ENCODE measurements around the gene GNG7.
"Not testable (repeated sequence)": the region's sequence is repeated elsewhere in the genome, so short reads cannot be mapped to it uniquely, and the experiment has no call there.

The GNG7 gene

DNA sequence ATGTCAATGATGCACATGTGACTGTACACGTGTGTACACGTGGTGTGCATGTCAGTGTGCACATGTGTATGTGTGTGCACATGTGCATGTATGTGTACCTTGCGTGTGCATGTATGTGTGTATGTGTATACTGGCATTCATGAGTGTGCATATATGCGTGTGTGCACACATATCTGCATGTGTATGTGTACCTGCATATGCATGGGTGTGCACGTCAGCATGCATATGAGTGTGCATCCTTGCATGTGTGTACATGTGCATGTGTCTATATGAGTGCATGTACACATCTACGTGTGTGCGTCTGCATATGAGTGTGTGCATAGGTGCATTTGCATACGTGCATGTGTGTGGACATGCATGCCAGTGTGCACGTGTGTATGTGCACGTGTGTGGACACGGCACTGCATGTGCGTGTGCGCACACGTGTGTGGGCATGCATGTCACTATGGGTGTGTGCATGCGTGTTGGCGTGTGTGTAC, 178.1 kb downstream of the GNG7 start:
- H3K27ac ChIP-seq (ENCODE audit: low read depth, low read length): no peak overlapping the region
- no peaks in the 10 kb centered on the region for H3K36me3 ChIP-seq (ENCODE audit: insufficient read depth, low read length)
- H3K4me1 ChIP-seq (ENCODE audit: insufficient read depth, low read length): no peaks in the 10 kb centered on the region
- no peak overlapping the region for H3K9ac ChIP-seq (ENCODE audit: low read depth, low read length)
- no peaks in the 10 kb centered on the region for H3K9me3 ChIP-seq (ENCODE audit: insufficient read depth, low read depth, low read length)
- no peaks in the 10 kb centered on the region for H3K27me3 ChIP-seq (ENCODE audit: insufficient read depth, low read length)
- 93% methylated on average over 16 of the region's 16 CpGs for WGBS
- H3K4me3 ChIP-seq (ENCODE audit: low read length): no peak overlapping the region

DNA sequence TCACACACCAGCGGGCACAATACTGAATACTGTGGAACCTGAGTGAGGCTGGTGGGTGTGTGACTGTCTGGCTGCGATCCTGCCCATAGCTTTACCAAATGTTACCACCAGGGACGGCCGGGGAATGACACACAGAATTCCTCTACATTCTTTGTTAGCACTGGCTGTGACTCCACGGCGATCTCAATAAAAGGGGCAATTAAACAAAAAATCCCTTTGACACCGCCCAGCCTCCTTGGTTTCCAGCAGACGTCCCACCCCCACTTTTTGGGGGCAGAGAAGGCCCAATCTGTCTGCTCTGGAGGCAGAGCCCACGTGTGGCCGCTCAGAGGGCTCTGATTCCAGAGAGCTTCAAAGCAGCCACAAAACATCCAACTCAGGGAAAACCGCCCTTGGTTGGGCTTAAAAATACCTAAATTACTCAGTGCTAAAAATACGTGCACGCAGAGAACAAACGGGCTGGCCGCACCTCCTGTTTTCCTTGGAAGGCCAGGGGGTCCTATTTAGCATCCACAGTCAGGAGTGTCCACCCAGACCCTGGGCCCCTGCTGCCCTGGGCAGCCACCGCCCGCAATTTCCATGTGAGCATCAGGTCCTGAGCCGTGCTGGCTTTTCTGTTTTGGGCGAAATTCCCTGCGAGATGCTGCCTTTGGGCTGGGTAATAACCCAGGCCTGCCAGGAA, 178.7 kb downstream of the GNG7 start:
- Histone ChIP-seq H3K36me3 (ENCODE audit: insufficient read depth, low read length) (no peaks in the 10 kb centered on the region), H3K27ac (ENCODE audit: low read depth, low read length) (peak overlapping the region; percentile 66; the same call in 1 of the 2 replicates), H3K9me3 (ENCODE audit: insufficient read depth, low read depth, low read length) (no peaks in the 10 kb centered on the region), H3K27me3 (ENCODE audit: insufficient read depth, low read length) (no peaks in the 10 kb centered on the region), H3K4me3 (ENCODE audit: low read length) (no peak overlapping the region), H3K4me1 (ENCODE audit: insufficient read depth, low read length) (no peaks in the 10 kb centered on the region), H3K9ac (ENCODE audit: low read depth, low read length) (0 out of 2 replicates have a peak overlapping the region, but pooled peaks have one; percentile 5)
- 74% methylated on average over 20 of the region's 20 CpGs for WGBS

DNA sequence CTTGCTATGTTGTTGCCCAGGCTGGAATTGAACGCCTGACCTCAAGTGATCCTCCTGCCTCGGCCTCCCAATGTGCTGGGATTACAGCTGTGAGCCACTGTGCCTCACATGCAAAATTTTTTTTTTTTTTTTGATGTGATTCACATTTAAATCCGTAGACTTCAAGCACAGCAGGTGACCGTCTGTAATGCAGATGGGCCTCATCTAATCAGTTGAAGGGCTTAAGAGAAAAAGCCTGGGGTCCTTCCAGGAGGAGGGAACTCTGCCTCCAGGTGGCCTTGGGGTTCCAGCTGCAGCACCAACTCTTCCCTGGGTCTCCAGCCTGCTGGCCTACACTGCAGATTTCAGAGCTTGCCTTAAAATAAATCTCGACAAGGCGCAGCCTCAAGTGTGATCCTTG, 183.0 kb downstream of the GNG7 start:
- Histone ChIP-seq H3K36me3 (ENCODE audit: insufficient read depth, low read length) (no peaks in the 10 kb centered on the region), H3K27ac (ENCODE audit: low read depth, low read length) (no peak overlapping the region), H3K4me3 (ENCODE audit: low read length) (no peak overlapping the region), H3K27me3 (ENCODE audit: insufficient read depth, low read length) (no peaks in the 10 kb centered on the region), H3K9me3 (ENCODE audit: insufficient read depth, low read depth, low read length) (no peaks in the 10 kb centered on the region), H3K4me1 (ENCODE audit: insufficient read depth, low read length) (0 out of 2 replicates have a peak, but pooled peaks cover 4% of the 10 kb centered on the region), H3K9ac (ENCODE audit: low read depth, low read length) (no peak overlapping the region)
- WGBS: 82% methylated on average over 6 of the region's 6 CpGs

DNA sequence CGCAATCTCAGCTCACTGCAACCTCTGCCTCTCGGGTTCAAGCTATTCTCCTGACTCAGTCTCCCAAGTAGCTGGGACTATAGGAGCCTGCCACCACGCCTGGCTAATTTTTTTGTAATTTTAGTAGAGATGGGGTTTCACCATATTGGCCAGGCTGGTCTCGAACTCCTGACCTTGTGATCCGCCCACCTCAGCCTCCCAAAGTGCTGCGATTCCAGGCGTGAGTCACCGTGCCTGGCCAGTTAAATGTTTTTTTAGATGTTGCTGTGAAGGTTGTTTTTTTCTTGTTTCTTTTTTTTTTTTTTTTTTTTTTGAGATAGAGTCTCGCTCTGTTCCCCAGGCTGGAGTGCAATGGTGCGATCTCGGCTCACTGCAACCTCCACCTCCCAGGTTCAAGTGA, 183.6 kb downstream of the GNG7 start:
- 95% methylated on average over 10 of the region's 11 CpGs for WGBS
- not testable (repeated sequence) for H3K4me3 ChIP-seq (ENCODE audit: low read length); H3K36me3 ChIP-seq (ENCODE audit: insufficient read depth, low read length); H3K27ac ChIP-seq (ENCODE audit: low read depth, low read length); H3K27me3 ChIP-seq (ENCODE audit: insufficient read depth, low read length); H3K9ac ChIP-seq (ENCODE audit: low read depth, low read length); H3K4me1 ChIP-seq (ENCODE audit: insufficient read depth, low read length); H3K9me3 ChIP-seq (ENCODE audit: insufficient read depth, low read depth, low read length)

DNA sequence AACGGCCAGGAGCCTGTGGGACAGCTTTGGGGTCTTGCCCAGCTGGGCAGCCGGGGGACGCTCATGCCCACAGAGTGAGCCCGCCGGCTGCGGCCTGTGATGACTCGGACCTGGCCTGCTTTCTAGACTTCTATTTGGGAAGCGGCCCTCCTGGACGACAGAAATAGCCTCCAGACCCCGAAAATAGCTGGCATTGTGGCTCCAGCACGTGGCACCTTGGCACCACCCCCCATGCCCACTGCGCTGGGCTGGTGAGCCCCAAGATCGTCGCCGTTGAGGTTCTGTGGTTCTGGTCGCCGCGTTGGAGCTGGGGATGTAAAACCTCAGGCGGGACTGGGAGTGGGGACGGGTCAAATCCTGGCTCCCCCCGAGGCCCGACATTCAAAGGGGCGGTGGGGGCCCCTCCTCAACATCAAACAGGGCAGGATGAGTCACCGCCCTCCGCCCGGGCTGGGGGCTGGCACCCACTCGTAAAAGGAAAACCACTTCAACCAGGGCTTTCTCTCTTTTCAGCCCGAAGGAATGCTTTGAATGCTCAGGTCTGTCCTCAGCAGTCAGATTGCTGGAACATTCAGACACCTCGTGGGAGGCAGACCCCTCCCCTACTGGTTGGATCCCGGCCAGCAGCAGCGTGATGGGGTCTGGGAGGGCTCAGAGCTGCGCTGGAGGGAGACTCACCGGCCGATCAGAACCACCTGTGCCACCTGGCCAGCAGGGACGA, 184.5 kb downstream of the GNG7 start:
- no peak overlapping the region for H3K27ac ChIP-seq (ENCODE audit: low read depth, low read length)
- no peak overlapping the region for H3K4me3 ChIP-seq (ENCODE audit: low read length)
- no peak overlapping the region for H3K9ac ChIP-seq (ENCODE audit: low read depth, low read length)
- no peaks in the 10 kb centered on the region for H3K36me3 ChIP-seq (ENCODE audit: insufficient read depth, low read length)
- no peaks in the 10 kb centered on the region for H3K9me3 ChIP-seq (ENCODE audit: insufficient read depth, low read depth, low read length)
- H3K4me1 ChIP-seq (ENCODE audit: insufficient read depth, low read length): 0 out of 2 replicates have a peak, but pooled peaks cover 4% of the 10 kb centered on the region
- WGBS: 56% methylated on average over 35 of the region's 35 CpGs
- H3K27me3 ChIP-seq (ENCODE audit: insufficient read depth, low read length): no peaks in the 10 kb centered on the region

DNA sequence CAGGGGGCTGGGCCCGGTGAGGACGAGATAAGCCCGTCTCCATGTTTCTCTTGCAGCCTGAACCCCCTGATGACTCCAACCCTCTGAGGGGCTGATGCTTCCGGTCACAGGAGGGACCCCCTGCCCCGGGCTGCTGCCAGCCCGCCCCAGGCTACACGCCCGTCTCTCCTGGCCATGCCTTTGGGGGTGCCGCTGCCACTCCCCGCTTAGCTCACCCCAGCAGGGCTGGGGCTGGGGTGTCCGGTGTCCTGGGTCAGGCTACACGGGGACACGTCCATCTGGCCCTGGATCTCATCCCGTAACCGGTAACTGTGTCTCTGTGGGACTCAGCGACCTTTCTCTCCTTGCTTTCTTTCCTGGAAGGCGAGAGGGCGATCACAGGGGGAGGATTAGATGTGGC, 185.8 kb downstream of the GNG7 start:
- no peak overlapping the region for H3K9ac ChIP-seq (ENCODE audit: low read depth, low read length)
- H3K27ac ChIP-seq (ENCODE audit: low read depth, low read length): no peak overlapping the region
- no peaks in the 10 kb centered on the region for H3K36me3 ChIP-seq (ENCODE audit: insufficient read depth, low read length)
- 0 out of 2 replicates have a peak, but pooled peaks cover 4% of the 10 kb centered on the region for H3K4me1 ChIP-seq (ENCODE audit: insufficient read depth, low read length)
- no peaks in the 10 kb centered on the region for H3K9me3 ChIP-seq (ENCODE audit: insufficient read depth, low read depth, low read length)
- H3K27me3 ChIP-seq (ENCODE audit: insufficient read depth, low read length): no peaks in the 10 kb centered on the region
- 87% methylated on average over 18 of the region's 18 CpGs for WGBS
- no peak overlapping the region for H3K4me3 ChIP-seq (ENCODE audit: low read length)

DNA sequence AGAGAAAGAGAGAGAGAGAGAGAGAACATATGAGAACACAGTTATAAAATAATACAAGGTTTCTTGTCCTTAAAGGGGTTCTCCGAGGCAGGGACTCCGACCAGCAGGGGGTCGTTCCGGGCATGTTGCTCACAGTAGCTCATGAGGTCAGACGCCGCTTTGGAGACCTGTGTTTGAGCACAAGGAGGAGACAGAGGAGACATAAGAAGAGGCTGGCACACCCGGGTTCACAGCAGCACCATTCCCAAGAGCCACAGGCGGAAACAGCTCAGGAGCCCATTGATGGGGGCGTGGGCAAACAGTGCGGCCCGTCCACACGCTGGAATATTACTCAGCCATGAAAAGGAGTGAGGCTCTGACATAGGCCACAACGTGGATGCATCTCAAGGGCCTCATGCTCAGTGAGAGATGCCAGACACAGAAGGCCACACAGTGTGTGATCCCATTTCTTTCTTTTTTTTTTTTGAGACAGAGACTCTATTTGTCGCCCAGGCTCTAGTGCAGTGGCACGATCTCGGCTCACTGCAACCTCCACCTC, 187.4 kb downstream of the GNG7 start:
- Histone ChIP-seq H3K9ac (ENCODE audit: low read depth, low read length) (no peak overlapping the region), H3K36me3 (ENCODE audit: insufficient read depth, low read length) (no peaks in the 10 kb centered on the region), H3K27me3 (ENCODE audit: insufficient read depth, low read length) (no peaks in the 10 kb centered on the region), H3K4me1 (ENCODE audit: insufficient read depth, low read length) (0 out of 2 replicates have a peak, but pooled peaks cover 4% of the 10 kb centered on the region), H3K4me3 (ENCODE audit: low read length) (no peak overlapping the region), H3K9me3 (ENCODE audit: insufficient read depth, low read depth, low read length) (no peaks in the 10 kb centered on the region), H3K27ac (ENCODE audit: low read depth, low read length) (no peak overlapping the region)
- 93% methylated on average over 16 of the region's 16 CpGs for WGBS

DNA sequence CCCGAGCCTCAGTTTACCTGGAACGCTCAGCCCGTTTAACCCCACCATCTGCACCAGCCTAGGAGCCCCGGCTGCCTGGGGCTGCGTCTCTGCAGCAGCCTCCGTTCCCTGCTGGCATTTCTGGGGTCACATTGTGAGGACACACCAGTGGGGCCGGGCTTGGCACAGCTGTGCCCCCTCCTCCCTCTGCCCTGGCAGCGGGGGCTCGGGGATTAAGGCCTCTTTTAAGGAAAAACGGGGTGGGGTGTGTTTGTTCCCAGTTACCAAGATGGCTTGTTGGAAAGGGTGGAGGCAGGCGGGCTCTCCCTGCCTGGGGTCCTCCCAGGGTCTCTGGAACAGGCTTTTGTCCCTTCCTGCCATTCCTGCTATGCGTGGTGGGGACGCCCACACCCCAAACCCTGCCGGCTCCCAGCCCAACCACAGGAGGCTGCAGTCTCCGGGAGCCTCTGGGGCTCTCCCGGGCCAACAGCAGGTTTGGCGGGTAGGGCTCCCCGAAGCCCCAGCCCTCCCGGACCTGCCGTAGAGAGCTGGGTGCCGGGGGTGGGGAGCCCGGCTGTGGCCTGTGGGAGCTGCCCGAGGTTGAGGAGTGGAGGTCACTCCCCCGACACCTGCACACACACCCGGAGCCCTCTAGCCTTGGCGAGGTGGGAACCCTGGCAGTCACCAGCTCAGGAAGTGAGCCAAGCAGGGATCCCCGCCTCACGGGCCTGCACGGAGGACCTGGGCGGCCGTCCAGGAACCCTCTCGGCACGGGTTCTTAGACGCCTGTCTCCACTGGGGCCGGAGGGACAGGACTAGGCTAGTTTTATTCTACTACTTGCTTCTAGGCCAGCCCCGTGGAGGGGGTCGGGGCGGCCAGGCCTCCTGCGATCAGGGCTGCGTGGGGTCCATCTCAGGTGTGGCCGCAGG, 189.7 kb downstream of the GNG7 start:
- no peaks in the 10 kb centered on the region for H3K4me1 ChIP-seq (ENCODE audit: insufficient read depth, low read length)
- no peak overlapping the region for H3K9ac ChIP-seq (ENCODE audit: low read depth, low read length)
- H3K4me3 ChIP-seq (ENCODE audit: low read length): no peak overlapping the region
- 92% methylated on average over 41 of the region's 41 CpGs for WGBS
- no peaks in the 10 kb centered on the region for H3K36me3 ChIP-seq (ENCODE audit: insufficient read depth, low read length)
- H3K27ac ChIP-seq (ENCODE audit: low read depth, low read length): no peak overlapping the region
- H3K27me3 ChIP-seq (ENCODE audit: insufficient read depth, low read length): no peaks in the 10 kb centered on the region
- no peaks in the 10 kb centered on the region for H3K9me3 ChIP-seq (ENCODE audit: insufficient read depth, low read depth, low read length)

DNA sequence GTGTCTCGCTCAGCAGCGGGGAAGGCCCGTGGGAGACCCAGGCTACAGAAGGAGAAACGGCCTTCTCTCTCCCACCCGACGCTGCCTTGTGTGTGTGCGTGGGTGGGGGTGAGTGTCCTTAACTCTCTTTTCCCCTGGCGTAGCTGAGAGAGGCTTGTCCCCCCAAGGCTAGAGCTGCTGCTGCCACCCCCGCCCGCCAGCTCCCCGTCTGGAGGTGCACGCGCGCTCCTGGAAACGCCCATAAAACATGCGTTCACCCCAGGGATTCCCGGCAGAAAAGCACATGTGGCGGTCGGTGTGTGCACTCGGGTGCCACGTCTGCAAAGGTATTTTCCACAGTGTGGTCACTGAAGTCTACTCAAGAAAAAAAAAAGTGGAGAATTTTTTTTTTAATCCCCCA, 190.5 kb downstream of the GNG7 start:
- H3K9me3 ChIP-seq (ENCODE audit: insufficient read depth, low read depth, low read length): no peaks in the 10 kb centered on the region
- no peaks in the 10 kb centered on the region for H3K27me3 ChIP-seq (ENCODE audit: insufficient read depth, low read length)
- H3K36me3 ChIP-seq (ENCODE audit: insufficient read depth, low read length): no peaks in the 10 kb centered on the region
- WGBS: 93% methylated on average over 21 of the region's 21 CpGs
- H3K27ac ChIP-seq (ENCODE audit: low read depth, low read length): no peak overlapping the region
- H3K4me3 ChIP-seq (ENCODE audit: low read length): no peak overlapping the region
- H3K9ac ChIP-seq (ENCODE audit: low read depth, low read length): no peak overlapping the region
- H3K4me1 ChIP-seq (ENCODE audit: insufficient read depth, low read length): peaks cover 2% of the 10 kb centered on the region; the same call in 1 of the 2 replicates

DNA sequence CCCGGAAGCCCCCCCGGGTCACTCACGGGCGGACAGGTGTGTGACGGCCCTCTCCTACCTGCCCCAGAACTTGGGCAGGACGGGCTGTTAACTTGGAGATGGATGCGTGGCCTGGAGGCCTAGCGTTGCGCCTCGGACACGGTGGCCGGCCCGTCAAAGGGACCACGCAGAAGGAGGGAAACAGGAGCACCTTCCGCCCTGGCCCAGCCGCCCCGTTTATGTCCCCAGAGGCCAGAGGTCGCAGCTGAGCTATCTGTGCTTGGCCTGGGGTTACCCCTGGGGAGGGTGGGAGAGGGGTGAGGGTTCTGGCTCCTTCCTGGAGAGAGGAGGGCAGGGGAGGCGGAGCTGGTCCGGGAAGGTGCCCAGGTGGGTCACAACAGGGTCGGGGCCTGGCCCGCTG, 190.9 kb downstream of the GNG7 start:
- Histone ChIP-seq H3K4me1 (ENCODE audit: insufficient read depth, low read length) (peaks cover 3% of the 10 kb centered on the region; the same call in 1 of the 2 replicates), H3K9me3 (ENCODE audit: insufficient read depth, low read depth, low read length) (no peaks in the 10 kb centered on the region), H3K9ac (ENCODE audit: low read depth, low read length) (no peak overlapping the region), H3K27ac (ENCODE audit: low read depth, low read length) (no peak overlapping the region), H3K4me3 (ENCODE audit: low read length) (no peak overlapping the region), H3K36me3 (ENCODE audit: insufficient read depth, low read length) (no peaks in the 10 kb centered on the region), H3K27me3 (ENCODE audit: insufficient read depth, low read length) (no peaks in the 10 kb centered on the region)
- 93% methylated on average over 22 of the region's 22 CpGs for WGBS

Measured in HUES64 (cell line).